NB4 (cell line): ENCODE data around the gene FCN2.

Experiments used
- CTCF ChIP-seq: IDR thresholded peaks from one replicate; pipeline ENCODE4 v1.5.1; 2012; ENCODE audit warnings: low read depth, low read length
- MAX ChIP-seq: IDR thresholded peaks from 2 replicates; pipeline ENCODE4 v1.6.1; 2011; ENCODE audit warnings: low read depth, low read length
- MYC ChIP-seq: IDR thresholded peaks from 2 replicates; pipeline ENCODE4 v1.6.1; 2011; ENCODE audit warnings: low read depth, low read length
- POLR2A ChIP-seq: IDR thresholded peaks from 2 replicates; pipeline ENCODE4 v1.6.1; 2011; ENCODE audit warnings: mild to moderate bottlenecking; ENCODE audit not compliant: insufficient read length; ENCODE audit errors: extremely low read depth

GRCh38 chr9:134834957-134835419, 45.6 kb upstream of the FCN2 start:
- no peak for TF ChIP-seq CTCF
- no peak for TF ChIP-seq MYC
- TF ChIP-seq POLR2A, result no peak
- no peak for TF ChIP-seq MAX
